Activated CD8-positive, alpha-beta memory T cell treated with anti-CD3 and anti-CD28 coated beads for 48 hours (primary cell): ENCODE results near the gene SFXN3.

Source experiments
- DNase-seq, 3 experiments: peaks; one replicate each; pipeline ENCODE4 v3.0.0-alpha.2; 2020; ENCODE audit warnings: low read depth in 2 of 3, low spot score in 2 of 3

The SFXN3 gene

GRCh38 chr10:101054876-101055275, 23.8 kb downstream of the SFXN3 start:
- no peak for DNase-seq

DNA sequence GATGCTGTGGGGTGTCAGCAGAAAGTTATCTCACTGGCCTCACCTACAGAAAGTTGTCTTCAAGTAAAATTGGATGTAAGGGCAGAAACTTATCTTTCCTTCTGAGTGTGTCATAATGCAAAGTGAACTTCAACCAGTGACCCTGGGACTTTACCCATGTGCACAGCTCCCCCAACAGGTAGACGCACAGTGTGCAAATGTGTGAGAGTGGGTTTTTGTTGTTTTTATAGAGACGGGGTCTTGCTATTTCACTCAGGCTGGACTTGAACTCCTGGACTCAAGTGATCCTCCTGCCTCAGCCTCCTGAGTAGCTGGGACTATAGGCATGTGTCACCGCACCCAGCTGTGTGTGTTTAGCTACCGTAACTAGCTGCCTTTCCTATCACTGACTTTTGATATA, 24.4 kb downstream of the SFXN3 start:
- DNase-seq = no peak

DNA sequence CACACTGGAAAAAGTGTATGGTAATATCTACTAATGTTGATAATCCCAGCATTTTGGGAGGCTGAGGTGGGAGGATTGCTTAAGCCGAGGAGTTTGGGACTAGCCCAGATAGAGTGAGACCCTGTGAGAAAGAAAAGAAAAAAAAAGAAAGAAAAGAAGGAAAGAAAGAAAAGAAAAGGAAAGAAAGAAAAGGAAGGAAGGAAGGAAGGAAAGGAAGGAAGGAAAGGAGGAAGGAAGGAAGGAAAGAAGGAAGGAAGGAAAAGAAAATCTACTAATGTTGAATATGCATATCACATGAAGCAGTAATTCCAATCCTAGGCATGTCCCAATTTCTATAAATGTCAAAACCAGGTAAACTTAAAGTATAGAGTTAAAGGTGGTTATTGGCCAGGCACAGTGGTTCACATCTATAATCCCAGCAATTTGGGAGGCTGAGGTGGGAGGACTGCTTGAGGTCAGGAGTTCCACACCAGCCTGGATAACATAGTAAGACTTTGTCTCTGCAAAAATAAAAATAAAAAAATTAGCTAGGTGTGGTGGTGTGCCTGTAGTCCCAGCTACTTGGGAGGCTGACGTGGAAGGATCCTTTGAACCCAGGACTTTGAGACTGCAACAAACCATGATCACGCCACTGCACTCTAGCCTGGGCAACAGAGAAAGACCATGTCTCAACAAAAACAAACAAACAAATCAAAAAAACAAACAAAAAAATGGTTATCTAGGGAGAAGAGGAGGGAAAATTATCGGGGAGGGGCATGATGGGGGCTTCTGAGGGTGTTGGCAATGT, 25.5 kb downstream of the SFXN3 start:
- DNase-seq = no peak

DNA sequence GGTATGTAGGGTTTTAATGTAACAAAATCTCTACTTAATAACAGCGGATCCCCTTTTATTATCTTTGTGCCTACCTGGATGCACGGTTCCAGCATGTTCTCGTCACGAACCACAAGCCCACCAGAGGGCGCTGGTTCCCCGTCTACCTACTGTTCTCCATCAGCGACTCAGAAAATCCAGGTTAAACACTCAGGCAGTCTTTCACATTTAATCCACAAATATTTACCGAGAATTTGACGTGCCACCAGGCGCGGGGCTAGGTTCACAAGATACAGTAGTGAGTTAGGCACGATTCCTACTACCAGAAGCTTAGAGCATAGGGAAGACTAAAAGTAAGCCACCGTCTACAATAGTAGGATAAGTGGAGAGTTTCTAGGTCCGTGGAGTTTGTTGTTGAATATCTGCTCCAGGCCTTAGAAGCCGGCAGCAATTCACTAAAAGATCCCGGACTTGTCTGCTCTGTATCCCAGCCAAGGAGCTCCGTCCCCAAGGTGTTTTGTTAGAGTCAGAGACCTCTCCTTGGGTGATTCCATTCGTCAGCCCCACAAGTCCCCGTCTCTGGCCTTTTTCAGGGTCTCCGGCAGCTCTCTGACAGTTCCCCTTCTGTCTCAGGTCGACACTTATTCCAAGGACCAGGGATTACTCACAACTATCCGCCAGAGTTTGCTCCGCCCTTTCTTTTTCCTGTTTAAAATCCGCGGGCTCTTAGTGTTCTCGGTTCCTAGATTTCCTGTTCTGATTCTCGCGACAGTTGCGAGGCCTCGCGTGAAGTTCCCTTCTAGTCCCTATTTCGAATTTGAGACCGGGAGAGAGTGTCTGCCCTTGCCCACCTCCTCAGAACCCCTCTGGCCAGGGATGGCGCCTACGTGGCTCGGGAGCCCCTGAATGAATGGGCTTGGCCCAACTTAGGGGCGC, 29.3 kb downstream of the SFXN3 start:
- DNase-seq = peak; percentile 62 to 90 (median 88)

DNA sequence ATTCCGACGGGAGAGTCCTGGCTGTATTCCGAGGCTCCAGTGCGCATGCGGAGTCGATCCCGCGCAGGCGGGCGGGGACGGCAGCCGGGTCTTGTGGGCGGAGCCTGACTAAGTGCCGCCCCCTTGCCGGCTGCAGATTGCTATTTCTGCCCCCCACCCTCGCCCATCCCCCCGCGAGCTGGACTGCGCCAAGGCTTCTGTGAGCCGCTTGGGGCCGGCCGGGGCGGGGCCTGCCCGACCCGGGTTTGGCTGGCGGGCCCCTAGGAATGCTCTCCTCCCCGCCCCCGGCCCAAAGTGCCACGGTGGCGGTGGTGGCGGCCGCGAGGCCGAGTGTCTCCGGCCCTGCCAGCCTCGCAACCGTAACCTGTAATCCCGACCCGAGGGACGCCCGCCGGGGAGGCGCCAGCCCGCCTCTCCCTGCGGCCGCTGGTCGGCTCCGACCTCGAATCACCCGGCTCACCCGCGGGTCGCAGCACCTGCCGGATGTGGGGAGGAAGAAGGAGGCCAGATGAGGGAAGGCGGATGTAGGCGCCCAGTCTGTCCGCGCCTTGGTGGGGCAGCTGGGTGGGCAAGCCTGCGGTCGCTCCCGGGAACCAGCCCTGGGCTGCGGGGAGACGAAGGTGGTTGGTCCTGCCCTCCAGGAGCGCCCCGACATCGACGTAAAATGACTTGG, 30.1 kb downstream of the SFXN3 start:
- DNase-seq = peak; percentile 13 to 97 (median 85)

DNA sequence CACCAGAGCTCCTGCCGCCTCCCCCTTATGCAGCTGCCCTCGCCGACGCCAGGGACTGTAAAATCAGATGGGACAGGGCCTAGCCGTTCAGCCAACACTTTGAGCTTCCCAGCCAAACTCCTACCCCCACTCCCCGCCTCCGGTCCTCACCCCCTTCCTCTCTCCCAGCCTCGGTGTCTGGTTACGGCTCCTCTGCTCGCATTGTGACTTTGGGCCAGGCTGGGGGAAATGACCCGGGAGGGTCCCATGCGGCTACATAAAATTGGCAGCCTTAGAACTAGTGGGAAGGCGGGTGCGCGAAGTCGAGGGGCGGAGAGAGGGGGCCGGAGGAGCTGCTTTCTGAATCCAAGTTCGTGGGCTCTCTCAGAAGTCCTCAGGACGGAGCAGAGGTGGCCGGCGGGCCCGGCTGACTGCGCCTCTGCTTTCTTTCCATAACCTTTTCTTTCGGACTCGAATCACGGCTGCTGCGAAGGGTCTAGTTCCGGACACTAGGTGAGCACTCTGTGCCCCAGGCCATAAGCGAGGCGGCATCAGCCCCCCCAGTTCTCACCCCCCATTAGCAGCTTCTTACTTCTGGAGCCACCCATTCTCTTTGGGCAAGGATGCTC, 30.7 kb downstream of the SFXN3 start, which contains the start of gene KAZALD1:
Gene KAZALD1 (plus strand): TSS at position 366 of the 608 bp plus-strand sequence. CDS start 604 bp downstream, outside the sequence.
- DNase-seq = no peak

DNA sequence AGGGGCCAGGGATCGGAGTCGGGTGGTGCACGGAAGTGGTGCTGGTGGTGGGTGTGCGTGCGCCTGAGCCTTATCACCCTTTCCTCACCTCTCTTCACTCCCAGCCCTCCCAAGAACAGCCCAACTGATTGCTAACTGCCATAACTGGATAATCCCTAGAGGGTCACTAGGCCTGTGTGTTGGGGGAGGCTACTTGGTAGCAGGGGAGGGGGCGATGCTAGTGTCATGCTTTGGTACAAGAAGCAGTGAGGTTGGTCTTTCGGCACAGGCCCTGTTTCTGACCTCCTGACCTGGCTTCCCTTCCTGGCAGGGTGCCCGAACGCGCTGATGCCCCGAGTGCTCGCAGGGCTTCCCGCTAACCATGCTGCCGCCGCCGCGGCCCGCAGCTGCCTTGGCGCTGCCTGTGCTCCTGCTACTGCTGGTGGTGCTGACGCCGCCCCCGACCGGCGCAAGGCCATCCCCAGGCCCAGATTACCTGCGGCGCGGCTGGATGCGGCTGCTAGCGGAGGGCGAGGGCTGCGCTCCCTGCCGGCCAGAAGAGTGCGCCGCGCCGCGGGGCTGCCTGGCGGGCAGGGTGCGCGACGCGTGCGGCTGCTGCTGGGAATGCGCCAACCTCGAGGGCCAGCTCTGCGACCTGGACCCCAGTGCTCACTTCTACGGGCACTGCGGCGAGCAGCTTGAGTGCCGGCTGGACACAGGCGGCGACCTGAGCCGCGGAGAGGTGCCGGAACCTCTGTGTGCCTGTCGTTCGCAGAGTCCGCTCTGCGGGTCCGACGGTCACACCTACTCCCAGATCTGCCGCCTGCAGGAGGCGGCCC, 31.4 kb downstream of the SFXN3 start:
- DNase-seq = peak in 1 of 3 experiments; percentile 33

DNA sequence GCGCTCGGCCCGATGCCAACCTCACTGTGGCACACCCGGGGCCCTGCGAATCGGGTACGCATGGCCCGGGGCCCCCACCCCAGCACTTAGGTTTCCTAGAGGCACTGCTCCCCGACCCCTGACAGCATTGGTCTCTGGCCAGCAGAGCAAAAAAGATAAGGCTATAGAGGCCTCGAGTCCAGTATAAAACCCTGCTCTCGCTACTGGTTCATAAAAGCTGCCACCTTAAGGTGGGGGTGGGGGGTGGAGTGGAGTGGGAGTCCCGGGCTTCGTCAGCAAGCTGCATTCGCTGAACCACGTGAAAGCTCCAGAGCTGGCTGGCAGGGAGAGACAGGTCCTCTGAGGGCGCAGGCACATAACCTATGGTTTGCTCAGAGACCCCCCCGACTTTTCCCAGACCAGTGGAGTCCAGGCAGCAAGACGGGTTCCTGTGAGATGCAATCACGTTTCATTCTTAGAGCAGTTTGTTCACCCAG, 32.1 kb downstream of the SFXN3 start:
- no peak for DNase-seq

DNA sequence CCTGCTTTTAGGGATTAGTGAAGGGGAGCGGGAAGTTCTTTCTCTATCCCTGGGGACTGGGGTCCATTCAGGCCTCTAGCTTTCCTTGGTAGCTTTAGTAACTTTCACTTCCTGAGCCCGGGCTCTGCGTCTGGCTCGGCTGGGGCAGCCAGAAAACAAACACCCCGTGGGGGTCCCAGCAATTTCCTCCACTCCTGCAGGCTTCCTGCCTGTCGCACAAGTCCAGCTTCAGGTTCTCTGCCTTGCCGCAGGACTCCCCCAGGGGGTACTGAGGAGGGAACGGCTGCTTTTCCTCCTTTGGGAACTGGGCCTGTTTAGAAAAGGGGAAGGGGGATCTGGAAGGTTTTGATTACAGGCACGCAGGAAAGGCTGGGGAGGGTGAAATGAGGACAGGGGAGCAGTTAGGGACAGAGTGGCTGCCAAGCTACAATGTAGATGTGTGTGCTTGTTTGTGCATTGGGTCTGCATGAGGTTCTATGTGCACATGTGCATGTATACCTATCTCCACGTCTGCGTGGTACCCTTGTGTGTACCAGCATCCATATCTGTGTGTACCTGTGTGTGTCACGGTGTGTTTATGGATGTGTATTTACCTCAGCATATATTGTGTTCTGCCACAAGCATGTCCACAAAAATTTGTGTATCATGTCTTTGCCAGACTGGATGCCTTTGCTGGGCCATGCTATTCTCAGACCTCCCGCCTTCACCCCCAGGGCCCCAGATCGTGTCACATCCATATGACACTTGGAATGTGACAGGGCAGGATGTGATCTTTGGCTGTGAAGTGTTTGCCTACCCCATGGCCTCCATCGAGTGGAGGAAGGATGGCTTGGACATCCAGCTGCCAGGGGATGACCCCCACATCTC, 32.7 kb downstream of the SFXN3 start:
- no peak for DNase-seq

GRCh38 chr10:101064415-101065030, 33.5 kb downstream of the SFXN3 start:
- no peak for DNase-seq

- no peak for DNase-seq
Observed at GRCh38 chr10:101065481-101066145, 34.6 kb downstream of the SFXN3 start.

DNA sequence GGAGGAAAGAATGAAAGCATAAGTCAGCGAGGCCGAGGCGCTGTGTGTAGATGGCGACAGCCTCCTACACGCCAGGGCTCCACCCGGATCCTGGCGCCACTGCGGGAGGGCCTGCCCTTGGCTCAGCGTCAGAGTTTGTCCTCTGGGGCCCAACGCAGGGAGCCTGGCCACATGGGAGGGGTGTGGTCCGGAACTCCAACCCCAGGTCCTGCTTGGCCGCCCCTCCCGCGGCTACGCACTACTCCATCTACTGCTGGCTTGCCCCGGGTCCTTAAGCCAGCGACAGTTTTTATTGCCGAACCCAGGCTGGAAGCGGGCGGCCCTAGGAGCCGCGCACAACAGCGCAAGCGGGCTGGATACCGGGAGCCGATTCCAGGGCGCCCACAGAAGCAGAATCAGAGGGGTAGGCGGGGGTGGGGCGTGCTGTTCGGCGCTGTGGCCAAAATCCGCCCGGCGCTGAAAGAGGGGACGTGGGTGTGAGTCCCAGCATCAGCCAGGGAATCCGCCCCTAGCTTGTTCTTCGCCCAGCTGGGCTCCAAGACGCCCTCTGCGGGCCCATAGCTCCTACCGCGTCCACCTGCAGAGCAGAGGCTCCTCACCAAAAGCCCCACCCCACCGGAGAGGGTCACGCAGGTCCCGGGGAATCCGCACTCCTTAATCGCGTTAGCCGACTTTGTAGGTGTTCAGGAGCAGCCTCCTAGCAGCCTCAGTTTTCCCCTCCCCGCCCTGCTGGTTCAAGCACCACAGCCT, 35.3 kb downstream of the SFXN3 start:
- DNase-seq = no peak

DNA sequence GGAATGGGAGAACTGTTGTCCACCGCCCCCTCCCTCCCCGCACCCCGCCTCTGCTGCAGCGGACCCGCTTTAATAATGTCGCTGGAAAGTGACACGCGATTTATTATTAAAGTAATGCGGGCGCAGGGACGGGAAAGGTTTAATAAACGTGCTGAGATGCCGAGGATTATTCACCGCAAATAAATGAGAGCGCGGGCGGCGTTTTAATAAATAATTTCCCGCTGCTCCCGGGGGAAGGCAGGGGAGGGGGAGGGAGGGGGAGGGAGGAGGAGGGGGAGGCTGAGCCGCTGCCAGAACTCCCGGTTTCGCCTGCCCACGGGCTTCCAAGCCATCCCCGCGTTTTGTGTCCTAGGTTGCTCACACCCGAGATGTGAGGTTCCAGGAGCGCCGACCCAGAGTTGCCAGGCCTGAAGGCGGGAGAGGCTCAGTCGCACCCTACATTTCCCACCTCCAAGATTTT, 35.9 kb downstream of the SFXN3 start:
- DNase-seq = no peak

DNA sequence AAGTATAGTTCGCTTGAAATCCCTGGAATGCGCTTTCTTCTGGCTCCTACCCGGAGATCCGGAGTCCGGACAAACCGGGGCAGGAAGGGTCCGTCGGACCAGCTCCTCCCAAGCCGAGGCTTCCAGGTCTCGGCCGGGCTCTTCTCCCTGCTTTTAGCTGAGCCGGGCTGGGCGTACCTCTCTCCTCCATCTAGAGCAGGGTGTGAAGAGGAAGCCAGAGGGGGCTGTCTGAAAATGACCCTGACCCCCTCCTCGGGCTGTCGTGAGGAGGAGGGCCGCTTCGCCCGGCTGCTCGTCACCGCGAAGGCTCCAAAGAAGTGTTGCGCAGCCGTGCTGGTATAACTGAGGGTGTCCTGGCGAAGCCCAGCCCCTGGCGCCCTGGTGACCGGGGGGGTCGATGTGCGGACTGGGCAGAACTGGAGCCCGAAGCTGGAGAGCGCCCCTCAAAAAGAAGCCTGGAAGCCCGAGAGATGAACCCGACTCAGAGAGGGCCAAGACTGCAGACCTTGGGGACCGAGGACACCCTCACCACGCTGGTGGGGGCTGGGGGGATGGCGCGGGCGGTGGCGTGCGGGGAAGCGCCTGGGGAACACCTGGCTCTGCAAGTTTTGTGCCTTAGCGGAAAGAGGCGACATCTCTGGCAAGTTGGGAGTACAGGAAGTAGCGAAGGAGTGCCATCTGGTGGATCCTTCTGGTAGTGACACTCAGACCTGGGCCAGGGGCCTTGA, 36.5 kb downstream of the SFXN3 start:
- peak in 2 of 3 experiments; percentile 60 for DNase-seq

DNA sequence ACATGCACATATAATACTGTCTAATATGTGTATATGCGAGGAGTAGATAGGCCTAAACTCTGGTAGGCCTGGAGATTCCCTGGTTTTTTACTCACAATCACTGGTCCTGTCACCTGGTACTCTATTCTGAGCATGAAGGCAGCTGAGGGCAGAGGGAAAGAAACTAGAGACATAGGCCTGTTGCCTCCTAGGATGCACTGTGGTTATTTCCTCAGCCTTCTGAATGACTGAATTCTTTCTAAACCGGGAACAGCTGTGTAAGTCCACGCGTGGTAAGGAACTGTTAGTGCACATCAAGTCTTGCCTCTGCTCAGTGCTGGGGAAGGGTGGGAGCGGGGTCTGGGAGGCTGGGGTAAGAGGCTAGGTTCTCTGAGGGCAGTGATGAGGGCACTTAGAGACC, 38.4 kb downstream of the SFXN3 start:
- no peak for DNase-seq

DNA sequence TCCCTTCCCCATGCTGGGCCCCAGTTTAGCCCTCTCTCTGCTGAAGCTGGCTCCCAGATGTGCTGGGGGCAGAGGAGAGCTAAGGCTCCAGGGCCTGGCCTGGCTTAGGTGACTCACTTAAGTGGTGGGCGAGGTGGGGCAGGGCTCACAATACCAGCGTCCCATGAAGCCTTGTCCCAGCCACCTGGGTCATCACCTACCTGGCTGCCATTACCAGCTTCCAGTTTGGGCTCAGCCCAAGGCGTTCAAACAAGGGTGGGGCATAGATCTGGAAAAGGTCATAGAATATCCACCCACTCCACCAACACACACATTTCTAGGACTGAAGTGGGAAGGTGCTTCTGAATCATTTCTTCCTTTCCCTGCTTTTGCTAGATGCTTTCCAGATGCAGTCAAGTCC, 39.1 kb downstream of the SFXN3 start:
- DNase-seq = no peak
